Right lobe of liver (tissue), 4 donors: ENCODE data around the gene SELENOT.

Experiments
- CTCF ChIP-seq, 4 donors: fragments of 200-600 bp in 3 of 4; fragments of 450-650 bp in 1 of 4; IDR thresholded peaks; one replicate each; pipeline versions ENCODE4 v1.5.1 to v1.8.0; 2016 to 2022; ENCODE audit warnings: antibody characterized with exemption in 4 of 4, mild to moderate bottlenecking in 2 of 4
- POLR2A ChIP-seq: fragments of 450-650 bp; IDR thresholded peaks from one replicate; pipeline ENCODE4 v1.6.1; 2017; ENCODE audit warnings: antibody characterized with exemption, mild to moderate bottlenecking
- donor health status: DM: no; HTN: no; CAD: no.
- donor health status: DM: no; HTN: no; CAD: no.
- donor health status: DM: no; HTN: yes; CAD: no.

DNA sequence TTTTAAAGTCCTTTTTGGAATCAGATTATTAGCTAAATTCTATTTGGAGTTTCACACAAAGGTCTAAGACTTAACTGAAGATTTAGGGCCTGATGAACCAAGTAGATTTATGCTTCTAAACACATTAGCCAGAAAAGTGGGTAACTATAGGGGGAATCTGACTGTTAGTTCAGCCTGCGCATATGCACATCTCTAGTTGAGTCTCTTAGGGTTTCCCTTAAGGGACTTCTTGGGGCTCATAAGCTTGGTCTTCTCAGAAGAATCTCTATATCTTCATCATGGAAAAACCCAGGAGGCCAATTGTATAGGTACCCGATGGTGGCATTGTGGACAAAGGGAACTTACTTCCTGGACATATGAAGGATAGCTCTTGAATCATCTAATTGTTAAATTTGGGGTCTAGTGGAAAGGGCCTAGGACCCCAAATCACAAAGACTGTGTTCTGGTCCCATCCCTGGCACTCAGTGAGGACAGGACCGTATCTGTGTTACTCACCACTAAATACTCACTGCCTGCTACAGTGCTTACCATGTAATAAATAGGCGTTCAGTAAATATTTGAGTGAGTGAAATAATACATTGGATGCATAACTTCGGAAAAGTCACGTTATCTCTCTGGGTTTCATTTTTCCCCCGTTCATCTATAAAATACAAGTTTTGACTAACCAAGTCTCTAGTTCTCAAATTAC is 17.0 kb downstream of the SELENOT start:
- TF ChIP-seq CTCF (IDR thresholded peaks at IDR 0.05) (no peak), POLR2A (no peak)
